Immature natural killer cell (primary cell): ENCODE data around the gene ENOX1. TPM values are rescaled to one million over a fixed set of nuclear protein-coding genes. Genes with fewer than 3 reads are reported as not detected.

Experiments used
- DNase-seq, 3 donors: peaks; one replicate each; pipeline ENCODE4 v3.0.0; 2022; ENCODE audit warnings: mixed read lengths in 1 of 3
- H3K27ac Mint-ChIP-seq, 6 donors: one replicate each; pipeline ENCODE4 v1.8.0; 2020; ENCODE audit warnings: mixed read lengths in 6 of 6, mild to moderate bottlenecking in 5 of 6, inconsistent platforms in 4 of 6, moderate library complexity in 3 of 6
- H3K27me3 Mint-ChIP-seq, 3 donors: one replicate each; pipeline ENCODE4 v1.8.0; 2020 to 2021; ENCODE audit warnings: low read depth in 3 of 3, mild to moderate bottlenecking in 3 of 3, mixed read lengths in 3 of 3, moderate library complexity in 3 of 3, inconsistent platforms in 1 of 3
- H3K36me3 Mint-ChIP-seq, 3 donors: one replicate each; pipeline ENCODE4 v1.8.0; 2020; ENCODE audit warnings: mixed read lengths in 3 of 3, inconsistent platforms in 2 of 3, mild to moderate bottlenecking in 2 of 3
- H3K4me1 Mint-ChIP-seq, 2 donors: one replicate each; pipeline ENCODE4 v1.8.0; 2020; ENCODE audit warnings: inconsistent platforms in 2 of 2, mild to moderate bottlenecking in 2 of 2, mixed read lengths in 2 of 2, moderate library complexity in 1 of 2
- H3K4me3 Mint-ChIP-seq, 5 donors: one replicate each; pipeline ENCODE4 v1.8.0; 2020; ENCODE audit warnings: mild to moderate bottlenecking in 5 of 5, mixed read lengths in 5 of 5, inconsistent platforms in 3 of 5, moderate library complexity in 3 of 5
- H3K9me3 Mint-ChIP-seq, 6 donors: one replicate each; pipeline ENCODE4 v1.8.0; 2020; ENCODE audit warnings: mild to moderate bottlenecking in 6 of 6, mixed read lengths in 6 of 6, inconsistent platforms in 4 of 6, moderate library complexity in 3 of 6
- polyA plus RNA-seq, 3 donors: library from polyadenylated mRNA; unstranded; fragments of 300-500 nt; fragmentation: Illumina TruSeq; gene quantifications; one replicate each; pipeline ENCODE4 v1.2.3, GENCODE V29; 2021

The ENOX1 gene
- polyA plus RNA-seq, 3 donors from 2014 or later = not detected

DNA sequence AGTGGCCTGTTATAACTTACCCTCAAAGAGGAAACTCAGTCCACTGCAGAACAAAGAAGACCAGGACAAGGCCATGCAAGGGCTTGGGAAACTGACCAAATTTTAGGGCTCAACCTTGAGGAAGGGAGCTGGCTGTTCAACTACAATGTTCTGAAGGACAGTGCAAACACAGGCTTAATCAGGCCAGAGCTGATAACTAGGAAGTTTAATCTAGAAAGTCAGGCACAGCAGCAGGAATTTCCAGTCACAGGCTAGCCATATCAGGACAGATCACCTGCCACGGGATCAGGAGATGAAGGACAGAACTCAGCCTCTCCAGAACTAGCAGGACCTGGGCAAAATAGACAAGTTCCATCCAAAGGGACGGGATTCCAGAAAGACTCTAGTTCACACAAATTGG is 89.4 kb downstream of the ENOX1 start:
- no peak for DNase-seq
- Mint-ChIP-seq H3K9me3 (no peaks in the 10 kb centered on the region), H3K4me3 (no peak overlapping the region), H3K36me3 (no peaks in the 10 kb centered on the region), H3K27ac (no peak overlapping the region), H3K27me3 (peaks cover 1 to 4% (median 2%) of the 10 kb centered on the region in 3 donors), H3K4me1 (no peaks in the 10 kb centered on the region)

DNA sequence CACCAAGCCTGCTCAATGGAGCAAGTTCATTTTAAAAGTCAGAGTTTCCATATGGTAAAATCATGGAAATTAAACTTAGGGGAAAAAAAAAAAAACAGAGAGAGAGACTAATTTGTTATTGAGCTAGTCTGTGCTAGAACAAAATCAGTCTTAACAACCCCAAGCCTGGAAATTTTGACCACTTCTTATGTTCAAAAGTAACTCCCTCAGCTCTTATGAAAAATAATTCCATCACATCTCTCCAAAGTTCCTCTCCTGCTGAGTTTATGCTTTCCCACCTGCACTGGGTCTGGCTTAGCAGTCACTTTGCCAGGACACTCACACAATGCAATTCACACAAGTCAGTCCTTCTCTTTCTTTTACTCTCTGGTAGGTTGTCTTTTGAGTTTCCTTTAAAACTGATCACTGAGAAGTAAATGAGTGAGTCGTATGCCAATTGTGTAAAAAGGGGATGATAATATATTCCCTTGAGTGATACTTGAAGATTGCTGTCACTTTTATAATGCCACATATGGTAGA is 92.6 kb downstream of the ENOX1 start:
- Mint-ChIP-seq H3K36me3 (no peaks in the 10 kb centered on the region), H3K27me3 (peaks cover 1 to 4% (median 2%) of the 10 kb centered on the region in 3 donors), H3K27ac (no peak overlapping the region), H3K4me1 (no peaks in the 10 kb centered on the region), H3K9me3 (no peaks in the 10 kb centered on the region), H3K4me3 (no peak overlapping the region)
- no peak for DNase-seq

DNA sequence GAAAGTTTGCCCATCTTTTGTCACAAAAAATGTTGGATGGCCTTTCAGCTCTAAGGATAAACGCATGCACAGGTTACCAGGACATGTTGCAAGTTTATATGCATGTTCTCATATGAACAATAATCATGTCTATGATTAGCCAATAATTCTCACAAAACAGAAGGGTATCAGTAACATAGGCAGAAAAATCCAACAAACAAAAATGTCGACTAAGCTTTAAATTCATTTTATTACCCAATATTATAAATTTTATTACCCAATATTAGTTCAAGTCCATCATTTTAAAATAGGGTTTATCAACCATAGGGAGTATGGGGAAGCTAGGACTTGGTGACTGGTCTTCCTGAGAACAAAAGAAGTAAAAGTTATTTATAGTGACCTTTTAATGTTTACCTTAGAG is 93.1 kb downstream of the ENOX1 start:
- H3K9me3 Mint-ChIP-seq = no peaks in the 10 kb centered on the region
- peaks cover 1 to 4% (median 2%) of the 10 kb centered on the region in 3 donors for H3K27me3 Mint-ChIP-seq
- H3K4me3 Mint-ChIP-seq = no peak overlapping the region
- DNase-seq = no peak
- H3K36me3 Mint-ChIP-seq = no peaks in the 10 kb centered on the region
- no peak overlapping the region for H3K27ac Mint-ChIP-seq
- H3K4me1 Mint-ChIP-seq = no peaks in the 10 kb centered on the region

- H3K4me1 Mint-ChIP-seq = no peaks in the 10 kb centered on the region
- H3K36me3 Mint-ChIP-seq = no peaks in the 10 kb centered on the region
- no peaks in the 10 kb centered on the region for H3K9me3 Mint-ChIP-seq
- H3K27me3 Mint-ChIP-seq = peaks cover under 1 to 5% (median 1%) of the 10 kb centered on the region in 3 donors
- H3K4me3 Mint-ChIP-seq = no peak overlapping the region
- no peak for DNase-seq
- no peak overlapping the region for H3K27ac Mint-ChIP-seq
Observed at GRCh38 chr13:43688227-43688907, 98.4 kb downstream of the ENOX1 start.

- Mint-ChIP-seq H3K27ac (no peak overlapping the region), H3K27me3 (peaks cover 0 to 5% (median 0%) of the 10 kb centered on the region in 3 donors), H3K4me3 (no peak overlapping the region), H3K4me1 (no peaks in the 10 kb centered on the region), H3K36me3 (no peaks in the 10 kb centered on the region), H3K9me3 (no peaks in the 10 kb centered on the region)
- no peak for DNase-seq
Observed at GRCh38 chr13:43687038-43687437, 99.7 kb downstream of the ENOX1 start.

DNA sequence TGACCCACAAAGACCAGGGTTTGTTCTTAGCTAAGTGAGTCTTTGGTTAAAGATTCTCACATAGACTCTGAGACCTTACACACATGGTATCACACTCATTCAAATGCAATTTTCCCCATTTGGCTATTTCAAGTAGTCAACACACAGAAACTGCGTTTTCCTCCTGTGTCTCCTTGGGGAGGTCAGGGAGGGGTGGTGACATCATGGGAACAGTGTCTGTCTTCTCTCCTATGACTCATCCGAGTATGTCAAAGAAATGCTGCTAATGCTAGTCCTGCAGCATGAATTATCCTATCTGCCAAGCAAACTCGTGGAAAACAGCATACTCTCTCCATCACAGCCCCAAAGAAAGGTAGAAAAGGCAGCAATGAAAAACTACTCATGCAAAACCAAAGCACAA is 100.2 kb downstream of the ENOX1 start:
- Mint-ChIP-seq H3K4me3 (no peak overlapping the region), H3K27ac (no peak overlapping the region), H3K36me3 (no peaks in the 10 kb centered on the region), H3K4me1 (no peaks in the 10 kb centered on the region), H3K27me3 (peaks cover 0 to 5% (median 0%) of the 10 kb centered on the region in 3 donors), H3K9me3 (no peaks in the 10 kb centered on the region)
- DNase-seq = no peak

DNA sequence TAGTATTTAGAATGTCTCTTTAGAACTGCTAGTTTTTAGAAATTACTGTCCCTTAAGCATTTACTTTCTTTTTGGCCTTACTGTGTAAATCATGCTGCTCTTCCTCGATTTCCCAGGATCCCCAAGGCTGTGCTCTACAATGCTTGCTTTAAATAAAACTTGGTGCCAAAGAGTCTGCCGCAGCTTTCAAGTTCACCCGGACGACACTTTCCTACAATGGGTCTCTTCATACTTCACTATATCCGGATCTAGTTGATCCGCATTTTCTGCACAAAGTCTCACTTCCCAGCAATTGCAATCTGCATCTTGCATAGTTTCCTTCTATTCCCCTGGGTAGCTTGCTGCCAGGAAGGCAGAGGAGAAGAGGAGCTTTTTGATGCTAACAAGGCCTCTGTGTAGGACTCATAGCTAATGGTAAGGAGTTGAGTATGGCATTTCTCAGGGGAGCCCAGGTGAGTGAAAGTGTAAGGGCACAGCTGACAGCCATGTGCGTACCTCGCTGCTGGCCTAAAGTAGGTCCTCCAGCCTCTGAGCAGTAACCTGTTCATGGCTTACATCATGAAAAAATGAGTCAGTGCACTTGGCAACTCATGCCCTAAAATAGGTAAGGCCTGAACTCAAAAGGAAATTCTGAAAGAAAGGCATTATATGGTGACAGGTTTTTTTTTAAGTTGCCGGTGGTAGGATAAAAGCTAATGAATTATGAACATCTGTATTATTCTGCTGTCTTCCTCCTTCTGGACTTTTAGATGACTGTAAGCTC is 101.6 kb downstream of the ENOX1 start:
- Mint-ChIP-seq H3K27me3 (peaks cover 0 to 5% (median 0%) of the 10 kb centered on the region in 3 donors), H3K4me1 (no peaks in the 10 kb centered on the region)

GRCh38 chr13:43682701-43683100 is 104.1 kb downstream of the ENOX1 start:
- no peak overlapping the region for H3K27ac Mint-ChIP-seq
- no peak overlapping the region for H3K4me3 Mint-ChIP-seq
- no peaks in the 10 kb centered on the region for H3K4me1 Mint-ChIP-seq
- H3K9me3 Mint-ChIP-seq = no peaks in the 10 kb centered on the region
- H3K27me3 Mint-ChIP-seq = peaks cover 0 to 2% (median 2%) of the 10 kb centered on the region in 3 donors
- no peaks in the 10 kb centered on the region for H3K36me3 Mint-ChIP-seq
- DNase-seq = no peak

More for the DNA sequence above, 101.6 kb downstream of the ENOX1 start:
- no peak overlapping the region for H3K4me3 Mint-ChIP-seq
- no peak overlapping the region for H3K27ac Mint-ChIP-seq
- no peak for DNase-seq
- H3K9me3 Mint-ChIP-seq = no peaks in the 10 kb centered on the region
- no peaks in the 10 kb centered on the region for H3K36me3 Mint-ChIP-seq

DNA sequence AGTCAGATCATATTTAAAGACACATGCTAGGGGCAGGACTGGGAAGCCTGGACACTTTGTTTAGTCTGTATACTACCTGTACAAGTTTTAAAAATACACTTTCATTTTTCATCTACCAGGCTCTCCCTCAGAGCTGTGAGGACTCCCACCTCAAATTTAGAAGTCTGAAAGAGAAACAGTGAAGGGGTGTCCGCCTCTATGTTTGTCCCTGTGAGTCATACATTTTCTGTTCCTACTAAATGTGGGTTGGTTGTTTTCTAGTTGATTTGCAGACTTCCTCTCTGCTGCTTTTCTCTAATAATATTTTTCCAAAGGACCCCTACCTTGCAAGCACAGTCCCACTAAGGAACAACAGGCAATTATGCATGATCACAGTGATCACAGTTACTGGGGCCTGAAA is 110.5 kb downstream of the ENOX1 start:
- Mint-ChIP-seq H3K27me3 (peaks cover 1 to 4% (median 2%) of the 10 kb centered on the region in 3 donors), H3K4me3 (no peak overlapping the region), H3K36me3 (no peaks in the 10 kb centered on the region), H3K27ac (no peak overlapping the region), H3K4me1 (no peaks in the 10 kb centered on the region), H3K9me3 (no peaks in the 10 kb centered on the region)
- DNase-seq = no peak

DNA sequence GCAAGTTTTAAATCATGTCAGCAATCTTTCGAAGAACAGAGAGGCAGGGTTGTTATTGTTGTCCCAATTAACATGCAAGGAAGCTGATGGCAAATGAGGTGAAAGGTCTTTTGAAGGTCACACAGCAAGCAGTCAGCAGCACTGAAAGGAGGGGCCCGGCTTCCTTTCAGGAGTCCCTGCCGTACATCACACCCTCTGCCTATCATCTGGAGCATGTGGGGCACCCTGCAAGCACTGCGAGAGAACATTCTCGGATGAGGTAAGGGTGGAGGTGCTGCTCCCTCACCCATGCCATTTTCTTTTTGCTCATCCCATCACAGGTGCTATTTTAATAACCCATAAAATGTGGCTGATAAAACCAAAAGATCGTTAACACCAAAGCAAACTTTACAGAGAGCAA is 111.2 kb downstream of the ENOX1 start:
- Mint-ChIP-seq H3K27me3 (peaks cover 1 to 4% (median 2%) of the 10 kb centered on the region in 3 donors), H3K4me3 (no peak overlapping the region), H3K9me3 (no peaks in the 10 kb centered on the region), H3K4me1 (no peaks in the 10 kb centered on the region), H3K27ac (no peak overlapping the region), H3K36me3 (no peaks in the 10 kb centered on the region)
- no peak for DNase-seq

DNA sequence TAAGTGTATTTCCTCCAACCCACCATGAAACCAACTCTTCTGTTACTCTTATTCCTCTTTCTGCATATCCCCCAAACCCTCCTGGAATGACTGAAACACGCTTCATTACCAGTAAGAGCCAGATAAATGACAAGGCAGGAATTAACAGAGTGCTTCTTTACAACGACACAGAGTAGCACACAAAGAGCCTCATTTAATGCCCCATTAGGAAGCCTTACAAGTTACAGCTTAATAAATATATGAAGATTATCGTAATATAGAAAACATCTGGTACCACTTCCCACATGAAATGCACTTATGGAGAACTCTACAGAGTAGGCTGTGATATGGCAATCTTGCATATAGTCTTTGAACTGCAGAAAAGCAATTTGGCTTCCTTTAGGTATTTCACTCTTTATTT is 116.8 kb downstream of the ENOX1 start:
- Mint-ChIP-seq H3K27ac (no peak overlapping the region), H3K9me3 (no peaks in the 10 kb centered on the region), H3K27me3 (peaks cover 1 to 2% (median 2%) of the 10 kb centered on the region in 3 donors), H3K36me3 (no peaks in the 10 kb centered on the region), H3K4me3 (no peak overlapping the region), H3K4me1 (peaks cover 0 to 2% of the 10 kb centered on the region in 2 donors)
- DNase-seq = no peak

DNA sequence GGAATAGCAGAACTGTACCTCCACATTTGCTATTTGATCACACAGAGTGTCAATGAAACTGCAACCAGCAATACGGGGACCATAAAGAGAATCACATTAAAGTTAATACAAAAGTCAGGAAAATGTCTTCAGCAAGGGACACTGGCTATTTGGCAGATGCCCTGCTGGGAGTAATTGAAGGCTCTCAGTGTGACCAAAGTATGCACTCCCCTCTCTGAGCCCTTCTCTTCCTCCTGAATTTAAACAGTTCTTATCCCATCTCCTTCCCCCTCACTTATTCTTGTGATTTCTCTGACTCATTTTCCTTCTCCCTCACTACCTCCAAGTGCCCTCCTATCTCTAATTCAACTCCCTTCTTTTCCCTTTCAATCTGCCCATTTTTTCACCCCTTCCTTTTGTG is 117.7 kb downstream of the ENOX1 start:
- Mint-ChIP-seq H3K4me3 (no peak overlapping the region), H3K4me1 (peaks cover 3 to 10% of the 10 kb centered on the region in 2 donors), H3K27me3 (peaks cover 1 to 2% (median 2%) of the 10 kb centered on the region in 3 donors), H3K27ac (no peak overlapping the region), H3K36me3 (no peaks in the 10 kb centered on the region), H3K9me3 (no peaks in the 10 kb centered on the region)
- no peak for DNase-seq

GRCh38 chr13:43666403-43666802 is 120.4 kb downstream of the ENOX1 start:
- Mint-ChIP-seq H3K9me3 (no peaks in the 10 kb centered on the region), H3K4me1 (peaks cover 3 to 10% of the 10 kb centered on the region in 2 donors), H3K4me3 (no peak overlapping the region), H3K36me3 (no peaks in the 10 kb centered on the region), H3K27ac (no peak overlapping the region), H3K27me3 (peaks cover 0 to 3% (median 2%) of the 10 kb centered on the region in 3 donors)
- no peak for DNase-seq

- no peak overlapping the region for H3K4me3 Mint-ChIP-seq
- no peak overlapping the region for H3K27ac Mint-ChIP-seq
- H3K36me3 Mint-ChIP-seq = no peaks in the 10 kb centered on the region
- DNase-seq = no peak
- peaks cover 2 to 3% (median 3%) of the 10 kb centered on the region in 3 donors for H3K27me3 Mint-ChIP-seq
- H3K9me3 Mint-ChIP-seq = no peaks in the 10 kb centered on the region
- H3K4me1 Mint-ChIP-seq = peaks cover 3 to 10% of the 10 kb centered on the region in 2 donors
Observed at GRCh38 chr13:43665388-43665787, 121.4 kb downstream of the ENOX1 start.
